Mesenchymal stem cell (in vitro differentiated cells and primary cell): ENCODE measurements around the gene ZNF280A.
A peak's percentile ranks its signal among the peaks of the same experiment; 100 is the strongest.

ENCODE experiments used
- DNase-seq: peaks from one replicate; pipeline ENCODE4 v3.0.0-alpha.2; 2013
- H2AFZ ChIP-seq: one replicate; pipeline ENCODE4 v1.6.1; 2013; ENCODE audit warnings: low read depth, mild to moderate bottlenecking, control low read depth, inconsistent platforms, low read length, moderate library complexity
- H2AK5ac ChIP-seq: 2 replicates; pipeline ENCODE4 v1.6.1; 2013; ENCODE audit warnings: low read length, moderate library complexity, mild to moderate bottlenecking, inconsistent platforms; ENCODE audit not compliant: severe bottlenecking
- H2BK120ac ChIP-seq: one replicate; pipeline ENCODE4 v1.6.1; 2013; ENCODE audit warnings: low read depth, mild to moderate bottlenecking, inconsistent platforms, low read length, moderate library complexity
- H2BK12ac ChIP-seq, 2 experiments: one replicate each; pipeline ENCODE4 v1.6.1; 2013; ENCODE audit warnings: inconsistent platforms in 2 of 2, low read length in 2 of 2, mild to moderate bottlenecking in 2 of 2, moderate library complexity in 2 of 2, control low read depth in 1 of 2
- H2BK15ac ChIP-seq: one replicate; pipeline ENCODE4 v1.6.1; 2013; ENCODE audit warnings: mild to moderate bottlenecking, low read depth, inconsistent platforms; ENCODE audit not compliant: poor library complexity, severe bottlenecking
- H2BK5ac ChIP-seq: 2 replicates; pipeline ENCODE4 v1.6.1; 2013; ENCODE audit warnings: low read depth, mild to moderate bottlenecking, low read length, control low read depth, inconsistent platforms; ENCODE audit not compliant: poor library complexity, severe bottlenecking
- H3K14ac ChIP-seq, 2 experiments: one replicate each; pipeline ENCODE4 v1.6.1; 2013; ENCODE audit warnings: inconsistent platforms in 2 of 2, low read length in 2 of 2, control low read depth in 1 of 2, mild to moderate bottlenecking in 1 of 2, moderate library complexity in 1 of 2
- H3K18ac ChIP-seq, 2 experiments: one replicate each; pipeline ENCODE4 v1.6.1; 2013; ENCODE audit warnings: inconsistent platforms in 2 of 2, low read length in 2 of 2, control low read depth in 1 of 2, low read depth in 1 of 2, mild to moderate bottlenecking in 1 of 2
- H3K23ac ChIP-seq, 2 experiments: one replicate each; pipeline ENCODE4 v1.6.1; 2013; ENCODE audit warnings: inconsistent platforms in 2 of 2, low read length in 2 of 2, mild to moderate bottlenecking in 2 of 2, moderate library complexity in 2 of 2, control low read depth in 1 of 2
- H3K27ac ChIP-seq: 2 replicates; pipeline ENCODE4 v1.5.1; 2013; ENCODE audit warnings: mild to moderate bottlenecking, moderate library complexity, low read length, control low read depth, inconsistent platforms; ENCODE audit not compliant: poor library complexity, severe bottlenecking
- H3K27me3 ChIP-seq, 2 experiments: 2 replicates each; pipeline versions ENCODE4 v1.6.1 to v1.7.0; 2013; ENCODE audit warnings: low read length in 2 of 2, mild to moderate bottlenecking in 2 of 2, moderate library complexity in 2 of 2, control low read depth in 1 of 2, inconsistent platforms in 1 of 2; ENCODE audit not compliant: control insufficient read depth in 1 of 2, insufficient read depth in 1 of 2
- H3K36me3 ChIP-seq, 2 experiments: 2 replicates each; pipeline versions ENCODE4 v1.6.1 to v1.7.0; 2013; ENCODE audit warnings: low read length in 2 of 2, control low read depth in 1 of 2, inconsistent platforms in 1 of 2, low read depth in 1 of 2, mild to moderate bottlenecking in 1 of 2; ENCODE audit not compliant: insufficient read depth in 2 of 2, control insufficient read depth in 1 of 2
- H3K4ac ChIP-seq, 2 experiments: one replicate each; pipeline ENCODE4 v1.6.1; 2013; ENCODE audit warnings: inconsistent platforms in 2 of 2, low read length in 2 of 2, mild to moderate bottlenecking in 2 of 2, moderate library complexity in 2 of 2, control low read depth in 1 of 2, low read depth in 1 of 2
- H3K4me1 ChIP-seq: 2 replicates; pipeline ENCODE4 v1.6.1; 2013; ENCODE audit warnings: low read depth, low read length, control low read depth; ENCODE audit not compliant: control insufficient read depth, insufficient read depth
- H3K4me2 ChIP-seq: 2 replicates; pipeline ENCODE4 v1.6.1; 2013; ENCODE audit warnings: low read length, mild to moderate bottlenecking, inconsistent platforms; ENCODE audit not compliant: poor library complexity, severe bottlenecking
- H3K4me3 ChIP-seq, 2 experiments: 2 replicates each; pipeline versions ENCODE4 v1.5.1 to v1.7.0; 2013; ENCODE audit warnings: low read length in 2 of 2, mild to moderate bottlenecking in 2 of 2, control low read depth in 1 of 2, low read depth in 1 of 2; ENCODE audit not compliant: insufficient read depth in 1 of 2
- H3K79me1 ChIP-seq: replicated peaks from 2 replicates; pipeline ENCODE4 v1.6.1; 2013; ENCODE audit warnings: mild to moderate bottlenecking, control low read depth, low read length, inconsistent platforms; ENCODE audit not compliant: poor library complexity, severe bottlenecking
- H3K9ac ChIP-seq: 2 replicates; pipeline ENCODE4 v1.7.0; 2013; ENCODE audit warnings: mild to moderate bottlenecking, low read length, moderate library complexity
- H3K9me3 ChIP-seq: 2 replicates; pipeline ENCODE4 v1.7.0; 2013; ENCODE audit warnings: mild to moderate bottlenecking, low read length; ENCODE audit not compliant: control insufficient read depth
- H4K8ac ChIP-seq: one replicate; pipeline ENCODE4 v1.6.1; 2013; ENCODE audit warnings: inconsistent platforms, mild to moderate bottlenecking, low read length, moderate library complexity
- H4K91ac ChIP-seq: one replicate; pipeline ENCODE4 v1.6.1; 2013; ENCODE audit warnings: mild to moderate bottlenecking, low read length, inconsistent platforms
- WGBS: methylation state at CpG from one replicate; pipeline ENCODE4 v1.1.7; 2013; ENCODE audit warnings: mixed read lengths; 5-methylcytosine and 5-hydroxymethylcytosine counted together

ZNF280A gene

DNA sequence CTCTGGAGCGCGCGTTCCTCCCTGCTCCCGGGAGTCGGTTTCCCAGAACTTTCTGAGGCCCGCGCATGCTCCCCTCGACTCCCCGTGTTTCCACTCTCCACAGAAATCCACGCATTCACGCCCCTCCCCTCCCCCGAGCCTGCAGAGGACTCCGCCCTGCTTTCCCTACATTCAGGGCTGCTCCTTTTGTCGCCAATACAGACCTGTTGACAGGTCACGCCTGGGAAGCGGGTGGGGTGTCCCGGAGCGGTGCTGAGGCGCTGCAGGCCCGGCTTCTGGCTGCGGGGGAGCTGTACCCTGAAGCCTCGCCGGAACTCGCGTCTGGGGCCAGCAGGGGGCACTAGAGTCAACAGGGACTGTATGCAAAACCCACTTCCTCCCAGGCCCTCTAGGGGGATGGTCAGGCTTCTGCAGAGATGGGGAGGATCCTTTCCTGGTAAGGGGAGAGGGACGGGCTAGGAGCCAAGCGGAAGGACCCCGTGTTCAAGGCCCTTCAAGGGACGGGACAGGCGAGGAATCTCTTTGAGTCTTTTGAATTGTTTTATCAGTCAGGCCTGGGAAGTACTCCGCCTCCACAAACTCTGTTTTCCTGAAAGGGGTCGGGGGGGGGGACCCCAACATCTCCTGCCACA is 39.0 kb upstream of the ZNF280A start, which contains the start of gene PRAME:
TSS of gene PRAME (minus strand) at position 294 of the 632 bp plus-strand sequence. CDS start 2,433 bp downstream, outside the sequence.
- H3K4me2 ChIP-seq = no peak within 1 kb of the TSS
- H3K79me1 ChIP-seq = no peaks in the 10 kb centered on the region
- H2BK120ac ChIP-seq = no peak within 1 kb of the TSS
- no peaks in the 10 kb centered on the region for H3K36me3 ChIP-seq
- peak; percentile 4 for DNase-seq
- H3K9me3 ChIP-seq = no peaks in the 10 kb centered on the region
- no peak within 1 kb of the TSS for H4K91ac ChIP-seq
- H2BK5ac ChIP-seq = no peak within 1 kb of the TSS
- no peak within 1 kb of the TSS for H3K4me3 ChIP-seq
- H2BK15ac ChIP-seq = no peak within 1 kb of the TSS
- WGBS = 74% methylated on average over 32 of the region's 32 CpGs
- no peak within 1 kb of the TSS for H3K23ac ChIP-seq
- no peak within 1 kb of the TSS for H2AK5ac ChIP-seq
- H2BK12ac ChIP-seq = no peak within 1 kb of the TSS
- H2AFZ ChIP-seq = no peak within 1 kb of the TSS
- no peaks in the 10 kb centered on the region for H3K4me1 ChIP-seq
- peaks cover 0 to 16% of the 10 kb centered on the region in 2 experiments for H3K27me3 ChIP-seq
- H3K27ac ChIP-seq = no peak within 1 kb of the TSS
- no peak within 1 kb of the TSS for H3K18ac ChIP-seq
- no peak within 1 kb of the TSS for H3K4ac ChIP-seq
- no peak within 1 kb of the TSS for H4K8ac ChIP-seq
- no peak within 1 kb of the TSS for H3K14ac ChIP-seq
- no peak within 1 kb of the TSS for H3K9ac ChIP-seq

DNA sequence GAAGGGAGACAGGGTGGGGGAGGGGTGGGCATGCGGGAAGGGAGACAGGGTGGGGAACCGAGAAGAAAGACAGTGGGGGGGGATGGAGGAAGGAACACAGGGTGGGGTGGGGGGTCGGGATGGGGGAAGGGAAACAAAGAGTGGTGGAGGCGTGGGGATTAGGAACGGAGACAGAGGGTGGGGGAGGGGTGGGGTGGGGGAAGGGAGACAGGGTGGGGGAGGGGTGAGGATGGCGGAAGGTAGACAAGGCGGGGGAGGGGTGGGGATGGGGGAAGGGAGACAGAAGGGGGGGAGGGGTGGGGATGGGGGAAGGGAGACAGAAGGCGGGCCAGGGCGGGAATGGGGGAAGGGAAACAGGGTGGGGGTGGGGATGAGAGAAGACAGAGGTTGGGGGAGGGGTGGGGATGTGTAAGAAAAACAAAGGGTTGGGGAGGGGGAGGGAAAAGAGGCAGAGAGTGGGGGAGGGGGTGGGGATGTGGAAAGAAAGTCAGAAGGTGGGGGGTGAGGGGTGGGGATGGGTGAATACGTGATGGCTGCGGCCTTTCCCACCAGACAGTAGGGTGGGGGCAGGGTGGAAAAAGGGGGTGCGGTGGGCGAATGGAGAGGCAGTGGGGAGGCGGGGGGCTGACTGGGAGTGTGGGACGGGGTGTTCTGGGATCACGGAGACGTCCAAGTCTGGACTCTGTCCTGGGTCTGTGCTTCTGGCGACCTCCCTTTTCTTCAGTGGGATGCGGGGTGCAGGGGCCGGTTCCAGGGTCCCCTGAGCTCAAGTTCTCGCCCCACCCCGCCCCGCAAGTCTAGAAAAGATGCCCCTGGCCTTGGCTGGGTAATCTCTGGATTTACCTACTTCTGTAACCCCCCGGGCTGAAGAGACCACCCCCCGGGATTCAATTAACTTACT is 38.3 kb upstream of the ZNF280A start:
- Histone ChIP-seq H3K27ac (no peak overlapping the region), H3K9ac (no peak overlapping the region), H2BK120ac (no peak overlapping the region), H2BK12ac (no peak overlapping the region), H3K14ac (no peak overlapping the region), H3K18ac (no peak overlapping the region), H3K27me3 (peaks cover 0 to 16% of the 10 kb centered on the region in 2 experiments), H3K23ac (no peak overlapping the region), H2BK15ac (no peak overlapping the region), H3K9me3 (no peaks in the 10 kb centered on the region), H3K4ac (no peak overlapping the region), H3K36me3 (no peaks in the 10 kb centered on the region), H3K79me1 (no peaks in the 10 kb centered on the region), H2AK5ac (no peak overlapping the region), H4K8ac (no peak overlapping the region), H2BK5ac (no peak overlapping the region), H4K91ac (no peak overlapping the region), H3K4me3 (no peak overlapping the region), H3K4me1 (no peaks in the 10 kb centered on the region), H2AFZ (no peak overlapping the region), H3K4me2 (no peak overlapping the region)
- WGBS = 97% methylated on average over 18 of the region's 25 CpGs
- no peak for DNase-seq

DNA sequence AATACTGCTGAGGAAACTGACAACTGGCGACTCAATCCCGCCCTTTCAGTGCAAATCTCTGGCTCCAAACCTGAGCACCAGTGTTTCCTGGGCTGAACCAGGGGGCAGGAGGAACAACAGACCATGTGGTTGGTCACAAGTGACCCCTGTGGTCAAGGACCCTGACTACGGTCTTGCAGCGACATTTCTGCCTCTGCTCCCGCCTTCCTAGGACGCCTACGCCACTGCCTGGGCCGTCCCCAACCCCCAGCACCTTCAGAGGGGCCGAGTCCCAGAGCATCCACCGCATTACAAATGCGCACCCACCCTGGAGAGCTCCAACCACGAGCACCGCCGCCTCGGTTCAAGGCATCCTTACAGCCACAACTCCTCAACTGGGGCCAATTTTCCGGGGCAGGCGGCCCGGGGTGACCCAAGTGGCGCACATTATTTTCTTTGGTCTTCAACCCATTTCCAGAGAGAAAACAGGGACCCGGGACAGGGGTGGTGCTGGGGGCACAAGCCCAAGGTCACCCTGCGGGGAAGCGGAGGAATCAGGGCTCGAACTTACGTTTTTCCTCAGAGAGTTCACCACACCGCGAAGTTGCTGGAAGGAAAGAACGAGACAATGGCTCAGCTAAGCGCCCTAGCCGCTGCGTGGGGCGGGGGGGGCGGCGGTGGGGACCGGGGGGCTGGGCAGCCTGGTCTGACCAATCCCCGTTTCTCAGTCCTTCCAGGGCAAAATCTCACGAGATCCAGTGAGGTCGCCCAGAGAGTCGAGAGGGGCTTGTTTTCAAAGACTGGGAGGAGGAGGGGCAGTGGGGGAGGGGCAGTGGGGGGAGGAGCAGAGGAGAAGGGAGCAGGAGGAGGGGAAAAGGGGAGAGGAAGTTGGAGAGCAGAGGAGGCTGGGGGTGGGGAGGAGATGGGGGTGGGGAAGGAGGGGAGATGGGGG is 37.2 kb upstream of the ZNF280A start:
- Histone ChIP-seq H2BK15ac (no peak overlapping the region), H3K4ac (no peak overlapping the region), H3K79me1 (no peaks in the 10 kb centered on the region), H3K23ac (no peak overlapping the region), H3K4me1 (no peaks in the 10 kb centered on the region), H3K4me3 (no peak overlapping the region), H3K9me3 (no peaks in the 10 kb centered on the region), H3K27ac (no peak overlapping the region), H4K8ac (no peak overlapping the region), H3K36me3 (no peaks in the 10 kb centered on the region), H2BK120ac (no peak overlapping the region), H3K14ac (no peak overlapping the region), H3K18ac (no peak overlapping the region), H2BK12ac (no peak overlapping the region), H2AK5ac (no peak overlapping the region), H2AFZ (no peak overlapping the region), H2BK5ac (no peak overlapping the region), H3K27me3 (peaks cover 0 to 17% of the 10 kb centered on the region in 2 experiments), H3K9ac (no peak overlapping the region), H3K4me2 (no peak overlapping the region), H4K91ac (no peak overlapping the region)
- no peak for DNase-seq
- WGBS = 86% methylated on average over 34 of the region's 38 CpGs
